GM12878 (cell line): ENCODE results near the gene VWA3A. TPM values are rescaled to one million over a fixed set of nuclear protein-coding genes. Genes with fewer than 3 reads are reported as not detected.

Source experiments
- ATAC-seq: fragments of 200-7000 bp; cut with Tn5 transposase; 3 replicates; pipeline ENCODE4 v1.9.1; 2020; ENCODE audit warnings: mild to moderate bottlenecking, moderate library complexity
- BruUV-seq: library from RNA; stranded (reverse); fragments of 400-500 nt; replicated peaks from 2 replicates; lab custom pipeline; 2021; lab: Mats Ljungman, UMichigan
- CTCF ChIA-PET: fragments of 300-600 bp; sonication (Branson Sonifier 250); formaldehyde crosslinking; extraction: SDS; loops from one replicate; lab custom pipeline; 2021; ENCODE audit warnings: inconsistent platforms; lab: Yijun Ruan, JAX
- POLR2A ChIA-PET: fragments of 350-600 bp; formaldehyde crosslinking; extraction: SDS; loops from one replicate; lab custom pipeline; 2021; ENCODE audit warnings: inconsistent platforms; lab: Charles Lee
- RAD21 ChIA-PET: fragments of 300-600 bp; sonication (Branson Sonifier 250); formaldehyde crosslinking; loops from one replicate; lab custom pipeline; 2023; ENCODE audit warnings: antibody characterized with exemption; ENCODE audit not compliant: unreplicated experiment; lab: Charles Lee
- SMC1A ChIA-PET: fragments of 300-600 bp; sonication (Branson Sonifier 250); formaldehyde crosslinking; loops from one replicate; lab custom pipeline; 2023; ENCODE audit not compliant: unreplicated experiment, uncharacterized antibody; lab: Charles Lee
- DNase-seq: peaks from one replicate; pipeline ENCODE4 v3.0.0-alpha.2; 2011; ENCODE audit warnings: low read depth, low spot score
- FAIRE-seq: peaks from 3 replicates; lab custom pipeline; 2011; peaks lifted over from hg19 to GRCh38; lab: Jason Lieb, UNC
- H2AFZ ChIP-seq: 2 replicates; pipeline ENCODE4 v1.6.0; 2011; ENCODE audit warnings: low read depth, low read length, control low read depth; ENCODE audit not compliant: control insufficient read depth
- H3K27ac ChIP-seq: 2 replicates; pipeline ENCODE4 v1.5.1; 2011; ENCODE audit warnings: control low read depth; ENCODE audit not compliant: control insufficient read depth, insufficient read depth
- H3K27me3 ChIP-seq, 2 experiments: replicated peaks in 1 of 2; 2 replicates each; pipeline versions ENCODE4 v1.6.0 to v1.6.1; 2011; ENCODE audit warnings: low read length in 1 of 2; ENCODE audit not compliant: control insufficient read depth in 2 of 2, insufficient read depth in 2 of 2
- H3K36me3 ChIP-seq, 2 experiments: 2 replicates each; pipeline ENCODE4 v1.5.1; 2011; ENCODE audit warnings: low read length in 1 of 2; ENCODE audit not compliant: control insufficient read depth in 2 of 2, insufficient read depth in 2 of 2
- H3K4me1 ChIP-seq: 2 replicates; pipeline ENCODE4 v1.6.1; 2011; ENCODE audit warnings: mild to moderate bottlenecking, low read length, moderate library complexity, mixed read lengths; ENCODE audit not compliant: control insufficient read depth, insufficient read depth
- H3K4me2 ChIP-seq: 2 replicates; pipeline ENCODE4 v1.6.0; 2011; ENCODE audit warnings: control low read depth; ENCODE audit not compliant: control insufficient read depth, insufficient read depth
- H3K4me3 ChIP-seq: fragments of 200-600 bp; sonication (generic); 2 replicates; pipeline ENCODE4 v1.5.1; 2016
- H3K79me2 ChIP-seq: 2 replicates; pipeline ENCODE4 v1.6.0; 2011; ENCODE audit warnings: low read length; ENCODE audit not compliant: control insufficient read depth, insufficient read depth
- H3K9ac ChIP-seq: 2 replicates; pipeline ENCODE4 v1.8.0; 2011; ENCODE audit warnings: low read length, control low read depth, mixed read lengths; ENCODE audit not compliant: control insufficient read depth, insufficient read depth
- H3K9me3 ChIP-seq: replicated peaks from 3 replicates; pipeline ENCODE4 v1.5.1; 2011; ENCODE audit warnings: mild to moderate bottlenecking, low read length; ENCODE audit not compliant: control insufficient read depth, insufficient read depth
- H4K20me1 ChIP-seq: 2 replicates; pipeline ENCODE4 v1.6.0; 2011; ENCODE audit not compliant: control insufficient read depth, insufficient read depth
- ATF2 ChIP-seq: IDR thresholded peaks from 2 replicates; pipeline ENCODE4 v1.6.1; 2012; ENCODE audit warnings: low read length, inconsistent platforms
- HDAC6 ChIP-seq: fragments of 200-600 bp; sonication (generic); IDR thresholded peaks from one replicate; pipeline ENCODE4 v1.8.0; 2017; ENCODE audit warnings: antibody characterized with exemption; ENCODE audit not compliant: unreplicated experiment
- PML ChIP-seq: IDR thresholded peaks from 2 replicates; pipeline ENCODE4 v1.6.1; 2012; ENCODE audit warnings: low read length, inconsistent platforms
- RBBP5 ChIP-seq: fragments of 200-600 bp; sonication (generic); conservative IDR thresholded peaks from 2 replicates; pipeline ENCODE4 v1.6.1; 2016
- SREBF1 ChIP-seq: IDR thresholded peaks from 2 replicates; pipeline ENCODE4 v1.6.1; 2012; ENCODE audit warnings: mild to moderate bottlenecking, low read length
- ZNF24 ChIP-seq: fragments of 450-650 bp; IDR thresholded peaks from 2 replicates; pipeline ENCODE4 v1.6.1; 2017; ENCODE audit warnings: antibody characterized with exemption, mild to moderate bottlenecking
- WGBS: methylation state at CpG from one replicate; pipeline ENCODE4 v1.1.6; 2016; ENCODE audit warnings: low lambda C conversion rate; ENCODE audit not compliant: insufficient replicate concordance, insufficient coverage; ENCODE audit errors: missing lambda C conversion rate; 5-methylcytosine and 5-hydroxymethylcytosine counted together
- in situ Hi-C: fragments of 300-500 bp; cut with MboI; formaldehyde crosslinking; loops from 9 replicates; pipeline ENCODE4 v1.14.3; 2018; ENCODE audit warnings: mixed read lengths
- intact Hi-C: fragments of 100-400 bp; cut with micrococcal nuclease; formaldehyde crosslinking; loops from one replicate; pipeline ENCODE4 v1.14.2; 2022; ENCODE audit not compliant: unreplicated experiment
- polyA plus RNA-seq, 11 experiments: library from polyadenylated mRNA; depleted of rRNA in 4 of 11; unstranded in 6 of 11; stranded (reverse) in 5 of 11; fragments of >200 nt; fragmentation: Nextera tagmentation in 4 of 11; fragmentation: Illumina TruSeq in 1 of 11; extraction: Ambion mirVana in 4 of 11; extraction: Trizol in 1 of 11; gene quantifications; 1 replicate in 1 of 11; 2 replicates in 10 of 11; pipeline versions ENCODE4 v1.2.1 to v1.2.3, GENCODE V29; 2011 to 2016; ENCODE audit warnings: inconsistent platforms in 2 of 11, missing spikeins in 2 of 11, low read depth in 1 of 11
- total RNA-seq, 4 experiments: library from RNA; depleted of rRNA in 3 of 4; stranded (reverse); fragments of >200 nt in 3 of 4; fragmentation: Illumina TruSeq in 1 of 4; extraction: Trizol in 1 of 4; gene quantifications; 2 replicates each; pipeline versions ENCODE4 v1.2.1 to v1.2.3, GENCODE V29; 2013 to 2021
- TF ChIP-seq, protein P1 (sequence below): fragments of 450-650 bp; IDR thresholded peaks from 2 replicates; pipeline ENCODE4 v1.6.1; 2017; ENCODE audit warnings: antibody characterized with exemption, mild to moderate bottlenecking, moderate library complexity

VWA3A gene
- total and polyA plus RNA-seq, 10 of the 15 experiments (the other 5 are each of a cell fraction or from before 2014, with no cell fraction given) = 0.01 TPM; not detected in 9

GRCh38 chr16:22147853-22148252 is 55.5 kb downstream of the VWA3A start:
- POLR2A ChIA-PET = interaction anchor here (0.7 kb wide), 1 partner anchor 137 kb away, joined by 3 read pairs; no protein-coding TSS in a partner anchor
- RAD21 ChIA-PET = interaction anchor here (1.1 kb wide), 1 partner anchor 18 kb away, joined by 3 read pairs; no protein-coding TSS in a partner anchor
- no peaks in the 10 kb centered on the region for H3K79me2 ChIP-seq
- WGBS = 40% methylated on average over 9 of the region's 9 CpGs
- no peak overlapping the region for H3K9ac ChIP-seq
- no peaks in the 10 kb centered on the region for H3K4me1 ChIP-seq
- TF ChIP-seq HDAC6 = no peak
- TF ChIP-seq, protein P1, sequence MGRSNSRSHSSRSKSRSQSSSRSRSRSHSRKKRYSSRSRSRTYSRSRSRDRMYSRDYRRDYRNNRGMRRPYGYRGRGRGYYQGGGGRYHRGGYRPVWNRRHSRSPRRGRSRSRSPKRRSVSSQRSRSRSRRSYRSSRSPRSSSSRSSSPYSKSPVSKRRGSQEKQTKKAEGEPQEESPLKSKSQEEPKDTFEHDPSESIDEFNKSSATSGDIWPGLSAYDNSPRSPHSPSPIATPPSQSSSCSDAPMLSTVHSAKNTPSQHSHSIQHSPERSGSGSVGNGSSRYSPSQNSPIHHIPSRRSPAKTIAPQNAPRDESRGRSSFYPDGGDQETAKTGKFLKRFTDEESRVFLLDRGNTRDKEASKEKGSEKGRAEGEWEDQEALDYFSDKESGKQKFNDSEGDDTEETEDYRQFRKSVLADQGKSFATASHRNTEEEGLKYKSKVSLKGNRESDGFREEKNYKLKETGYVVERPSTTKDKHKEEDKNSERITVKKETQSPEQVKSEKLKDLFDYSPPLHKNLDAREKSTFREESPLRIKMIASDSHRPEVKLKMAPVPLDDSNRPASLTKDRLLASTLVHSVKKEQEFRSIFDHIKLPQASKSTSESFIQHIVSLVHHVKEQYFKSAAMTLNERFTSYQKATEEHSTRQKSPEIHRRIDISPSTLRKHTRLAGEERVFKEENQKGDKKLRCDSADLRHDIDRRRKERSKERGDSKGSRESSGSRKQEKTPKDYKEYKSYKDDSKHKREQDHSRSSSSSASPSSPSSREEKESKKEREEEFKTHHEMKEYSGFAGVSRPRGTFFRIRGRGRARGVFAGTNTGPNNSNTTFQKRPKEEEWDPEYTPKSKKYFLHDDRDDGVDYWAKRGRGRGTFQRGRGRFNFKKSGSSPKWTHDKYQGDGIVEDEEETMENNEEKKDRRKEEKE = no peak
- TF ChIP-seq ZNF24 = no peak
- no peak for TF ChIP-seq RBBP5
- no peak for TF ChIP-seq SREBF1
- no peak for TF ChIP-seq PML
- no peak for TF ChIP-seq ATF2
- DNase-seq (no peak), ATAC-seq (no peak), FAIRE-seq (no peak)
- H2AFZ ChIP-seq = no peak overlapping the region
- no peak overlapping the region for H3K4me3 ChIP-seq
- intact Hi-C loops (no loop called here), in situ Hi-C loops (no loop called here)
- CTCF ChIA-PET = no interaction called here
- BruUV-seq = no TSS peak
- SMC1A ChIA-PET = interaction anchor here (1.1 kb wide), 1 partner anchor 58 kb away, joined by 5 read pairs; no protein-coding TSS in a partner anchor
- H3K36me3 ChIP-seq = no peaks in the 10 kb centered on the region
- no peak overlapping the region for H3K27ac ChIP-seq
- H3K27me3 ChIP-seq = no peaks in the 10 kb centered on the region
- no peaks in the 10 kb centered on the region for H4K20me1 ChIP-seq
- H3K4me2 ChIP-seq = no peak overlapping the region
- H3K9me3 ChIP-seq = no peaks in the 10 kb centered on the region
